ENCODE measurements around the gene GPSM1.

The GPSM1 gene

GRCh38 chr9:136291306-136292025 is 35.9 kb upstream of the GPSM1 start:
- DNase-seq = no peak

GRCh38 chr9:136292026-136292538 is 35.3 kb upstream of the GPSM1 start:
- DNase-seq = no peak

GRCh38 chr9:136292591-136293448 is 34.5 kb upstream of the GPSM1 start:
- no peak for DNase-seq

GRCh38 chr9:136293476-136294077 is 33.8 kb upstream of the GPSM1 start:
- no peak for DNase-seq

- no peak for DNase-seq
These were observed 32.9 kb upstream of the GPSM1 start for GRCh38 chr9:136294437-136294836.

- no peak for DNase-seq
These were observed 32.3 kb upstream of the GPSM1 start for GRCh38 chr9:136295055-136295454.

GRCh38 chr9:136295542-136296433 is 31.6 kb upstream of the GPSM1 start:
- DNase-seq = no peak

GRCh38 chr9:136296434-136297015 is 30.8 kb upstream of the GPSM1 start:
- DNase-seq = no peak

- DNase-seq = no peak
These were observed 30.2 kb upstream of the GPSM1 start for GRCh38 chr9:136297016-136297691.

- no peak for DNase-seq
These were observed 29.3 kb upstream of the GPSM1 start for GRCh38 chr9:136297766-136298735.

- DNase-seq = no peak
These were observed 28.2 kb upstream of the GPSM1 start for GRCh38 chr9:136299116-136299515.

- DNase-seq = no peak
These were observed 27.8 kb upstream of the GPSM1 start for GRCh38 chr9:136299541-136299940.

GRCh38 chr9:136300016-136300545 is 27.3 kb upstream of the GPSM1 start:
- no peak for DNase-seq

- DNase-seq = no peak
These were observed 26.5 kb upstream of the GPSM1 start for GRCh38 chr9:136300866-136301265.

GRCh38 chr9:136302527-136302926 is 24.8 kb upstream of the GPSM1 start:
- no peak for DNase-seq

- no peak for DNase-seq
These were observed 24.1 kb upstream of the GPSM1 start for GRCh38 chr9:136303066-136303824.

GRCh38 chr9:136303825-136304416 is 23.4 kb upstream of the GPSM1 start, which contains the start of gene CCDC187:
Gene CCDC187 (minus strand): TSS chr9:136304094. CDS start chr9:136303830, 264 bp downstream.
- DNase-seq = no peak

- DNase-seq = no peak
These were observed 22.9 kb upstream of the GPSM1 start for GRCh38 chr9:136304456-136304855.

- DNase-seq = no peak
These were observed 22.4 kb upstream of the GPSM1 start for GRCh38 chr9:136304981-136305380.

All from activated CD8-positive, alpha-beta memory T cell treated with anti-CD3 and anti-CD28 coated beads, Interleukin-2, amount 50 U/mL, for 4 hours (primary cell).